Heart left ventricle (tissue), 13 donors: ENCODE measurements around the gene GRIP1.

Source experiments
- POLR2A ChIP-seq, 2 donors: fragments of 450-650 bp; IDR thresholded peaks; one replicate each; pipeline ENCODE4 v1.6.1; 2017; ENCODE audit warnings: antibody characterized with exemption in 2 of 2, mild to moderate bottlenecking in 2 of 2, moderate library complexity in 2 of 2
- TF ChIP-seq, protein P1 (sequence below), 12 donors: fragments of 200-600 bp; sonication (generic) in 4 of 12; IDR thresholded peaks; one replicate each; pipeline versions ENCODE4 v1.5.0 to v1.8.0; 2018 to 2022; ENCODE audit warnings: antibody characterized with exemption in 12 of 12, mild to moderate bottlenecking in 5 of 12
- donor health status: ischemic (EF 13 %, LVEDD 7.1; RV severe dilation, severe dysfunction).
- donor health status: DM: no; HTN: yes; CAD: no.
- donor health status: DM: no; HTN: no; CAD: no.
- donor health status: ischemic (EF 25% LVEDD 6.9; RV normal size, moderate dysfunction).
- donor health status: ischemic (EF 25% LVEDD 5.7; RV mildly dilated, moderate dysfunction).
- donor health status: ischemic (EF 35%, LVEDD 5.7; RV mildly dilated, moderate dysfunction).
- donor health status: nonischemic (EF 11% LVEDD 7.7; RV severe dilation, severe dysfunction).
- donor health status: DM: yes; HTN: yes; CAD: no.
- donor health status: PGD.
- donor health status: ischemic (EF 29% LVEDD 5.4; RV normal size, mild dysfunction).
- donor health status: nonischemic (EF 23%, LVEDD 6.1; RV moderate dilation, normal function).

DNA sequence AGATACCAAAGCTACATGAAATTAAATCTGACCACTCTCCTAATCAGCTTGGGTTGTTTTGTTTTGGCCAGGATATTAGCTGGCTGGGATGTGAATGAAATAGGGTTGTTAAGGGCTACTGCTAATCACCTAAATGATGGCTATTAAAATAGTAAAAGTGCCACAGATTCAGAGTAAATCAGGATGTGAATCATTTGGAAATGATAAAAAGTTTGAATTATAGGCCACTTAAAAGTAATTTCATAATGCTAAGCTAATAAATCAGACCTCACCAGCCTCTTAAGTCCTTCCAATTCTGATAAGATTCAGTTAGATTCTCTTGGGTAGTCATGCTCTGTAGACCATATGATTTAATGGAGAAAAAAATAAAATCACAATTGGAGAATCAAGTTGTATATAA, 364.6 kb downstream of the GRIP1 start:
- TF ChIP-seq, protein P1, sequence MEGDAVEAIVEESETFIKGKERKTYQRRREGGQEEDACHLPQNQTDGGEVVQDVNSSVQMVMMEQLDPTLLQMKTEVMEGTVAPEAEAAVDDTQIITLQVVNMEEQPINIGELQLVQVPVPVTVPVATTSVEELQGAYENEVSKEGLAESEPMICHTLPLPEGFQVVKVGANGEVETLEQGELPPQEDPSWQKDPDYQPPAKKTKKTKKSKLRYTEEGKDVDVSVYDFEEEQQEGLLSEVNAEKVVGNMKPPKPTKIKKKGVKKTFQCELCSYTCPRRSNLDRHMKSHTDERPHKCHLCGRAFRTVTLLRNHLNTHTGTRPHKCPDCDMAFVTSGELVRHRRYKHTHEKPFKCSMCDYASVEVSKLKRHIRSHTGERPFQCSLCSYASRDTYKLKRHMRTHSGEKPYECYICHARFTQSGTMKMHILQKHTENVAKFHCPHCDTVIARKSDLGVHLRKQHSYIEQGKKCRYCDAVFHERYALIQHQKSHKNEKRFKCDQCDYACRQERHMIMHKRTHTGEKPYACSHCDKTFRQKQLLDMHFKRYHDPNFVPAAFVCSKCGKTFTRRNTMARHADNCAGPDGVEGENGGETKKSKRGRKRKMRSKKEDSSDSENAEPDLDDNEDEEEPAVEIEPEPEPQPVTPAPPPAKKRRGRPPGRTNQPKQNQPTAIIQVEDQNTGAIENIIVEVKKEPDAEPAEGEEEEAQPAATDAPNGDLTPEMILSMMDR (IDR thresholded peaks at IDR 0.05) = no peak
- no peak for TF ChIP-seq POLR2A (IDR thresholded peaks at IDR 0.05)
